HG02763 (cell line): ENCODE results near the gene PHACTR1.

Experiments used
- ATAC-seq: cut with Tn5 transposase; IDR thresholded peaks from one replicate; pipeline ENCODE4 v1.9.1; 2021; ENCODE audit warnings: mild to moderate bottlenecking, moderate library complexity; ENCODE audit not compliant: unreplicated experiment

The PHACTR1 gene

DNA sequence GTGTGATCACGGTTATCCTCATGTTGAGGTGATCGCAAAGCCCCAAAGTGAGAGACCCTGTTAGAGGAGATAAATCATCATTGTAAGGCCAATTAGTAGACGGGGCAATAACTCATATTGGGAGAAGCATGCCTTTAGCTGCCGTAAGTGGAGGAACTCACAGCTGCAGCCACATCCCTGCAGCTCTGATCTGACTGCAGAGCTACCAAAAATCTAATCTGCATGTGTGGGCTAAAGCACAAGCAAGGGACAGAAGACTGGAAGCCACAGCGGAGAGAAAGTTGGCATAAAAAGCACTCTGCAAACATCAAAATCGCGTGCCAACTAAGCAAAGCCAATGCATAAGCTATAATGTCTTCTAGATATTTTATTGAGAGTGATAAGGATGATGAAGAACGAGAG, 532.0 kb downstream of the PHACTR1 start:
- ATAC-seq: no peak

GRCh38 chr6:13248994-13249393, 532.4 kb downstream of the PHACTR1 start:
- ATAC-seq: no peak

DNA sequence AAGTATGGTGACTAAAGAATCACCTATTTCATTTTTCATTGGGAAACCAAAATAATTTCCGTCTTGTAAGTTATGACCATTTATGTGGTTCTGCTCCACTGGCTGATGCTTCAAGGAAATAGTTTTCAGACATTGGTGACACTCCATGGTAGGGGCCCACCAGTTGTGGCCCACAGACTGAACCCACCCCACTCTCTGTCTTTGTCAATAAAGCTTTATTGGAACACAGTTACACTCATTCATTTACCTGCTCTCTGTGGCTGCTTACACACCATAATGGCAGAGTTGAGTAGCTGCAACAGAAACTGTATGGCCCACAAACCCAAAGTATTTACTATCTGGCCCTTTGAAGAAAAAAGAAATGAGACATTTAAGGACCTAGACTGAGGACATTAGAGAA, 533.2 kb downstream of the PHACTR1 start:
- ATAC-seq: no peak

DNA sequence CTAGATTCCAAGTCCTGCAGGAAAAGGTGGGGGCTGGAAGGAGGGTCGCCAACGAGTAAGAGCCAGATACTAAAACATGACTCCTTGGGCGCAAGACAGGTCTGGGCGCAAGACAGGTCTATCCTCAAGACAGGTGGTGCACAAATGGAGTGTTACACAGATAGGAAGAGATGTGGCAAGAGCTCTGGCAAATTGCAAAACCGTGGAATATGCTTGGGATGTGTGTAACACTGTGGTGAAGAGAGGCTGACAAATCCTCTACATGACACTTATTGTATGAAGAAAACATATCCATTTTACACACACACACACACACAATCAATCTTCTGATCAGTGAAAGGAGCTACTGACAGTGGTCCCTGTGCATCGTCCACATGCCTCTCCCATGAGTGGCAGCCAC, 534.1 kb downstream of the PHACTR1 start:
- ATAC-seq: no peak

DNA sequence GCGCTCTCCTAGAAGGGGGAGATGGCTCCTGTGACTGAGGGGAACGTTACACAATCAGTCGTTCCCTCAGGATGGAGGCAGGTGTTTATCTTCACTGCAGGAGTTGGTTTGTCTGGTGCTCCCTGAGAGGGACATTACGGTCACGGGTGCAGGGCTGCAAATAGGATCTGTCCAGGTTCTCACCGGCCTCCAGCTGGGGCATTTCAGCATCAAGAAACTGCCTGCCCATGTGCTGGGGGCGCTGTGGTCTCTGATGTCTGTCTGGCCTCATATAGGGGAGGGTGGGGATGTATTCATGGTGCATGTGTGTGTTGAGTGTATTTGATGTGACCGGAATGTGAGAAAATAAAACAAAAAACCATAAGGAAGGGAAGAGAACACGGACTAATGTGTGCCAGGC, 534.7 kb downstream of the PHACTR1 start:
- ATAC-seq: no peak

GRCh38 chr6:13252790-13253189, 536.2 kb downstream of the PHACTR1 start:
- ATAC-seq: no peak

DNA sequence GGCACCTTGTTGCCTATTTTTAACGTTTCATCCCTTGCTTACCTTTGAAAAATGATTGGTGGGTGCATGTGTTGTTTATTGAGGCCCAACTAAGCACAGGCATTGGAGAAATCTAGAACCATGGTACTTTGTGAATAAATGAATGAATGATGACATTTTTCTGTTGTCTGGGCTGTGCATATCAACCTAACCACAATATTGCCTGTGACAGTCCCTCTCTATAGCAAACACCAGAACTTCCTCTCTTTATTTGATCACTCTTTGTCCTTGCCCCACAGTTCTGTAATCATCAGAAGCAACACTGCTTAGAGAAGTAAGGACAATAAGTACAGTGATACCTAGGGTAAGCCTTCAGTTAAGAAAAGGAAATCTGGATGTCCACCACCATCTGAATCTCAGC, 536.7 kb downstream of the PHACTR1 start:
- no peak for ATAC-seq

- no peak for ATAC-seq
Observed at GRCh38 chr6:13256266-13257001, 539.9 kb downstream of the PHACTR1 start.

- peak; percentile 37 for ATAC-seq
Observed at GRCh38 chr6:13259393-13259792, 542.8 kb downstream of the PHACTR1 start.

DNA sequence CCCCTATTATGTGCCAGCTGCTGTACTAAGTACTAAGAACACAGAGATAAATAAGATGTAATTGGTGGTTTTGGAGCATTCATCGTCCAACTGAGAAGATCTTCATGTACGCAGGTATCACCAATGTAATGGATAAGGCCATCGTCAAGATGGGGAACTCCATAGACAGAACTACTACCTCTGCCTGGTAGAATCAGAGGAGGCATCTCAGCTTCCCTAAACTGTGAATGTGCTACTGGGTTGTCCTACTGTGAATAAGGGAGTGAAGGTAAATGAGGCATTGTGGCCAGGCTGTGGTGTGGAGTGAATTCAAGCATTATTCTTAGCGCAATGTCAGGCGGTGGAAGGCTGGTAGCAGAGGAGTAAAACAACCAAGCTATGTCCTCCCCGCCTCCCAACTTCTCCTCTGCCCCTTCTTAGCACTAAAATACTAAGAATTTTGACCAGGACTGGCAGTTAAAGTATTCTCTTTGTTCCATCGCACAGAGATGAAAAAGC, 543.6 kb downstream of the PHACTR1 start:
- no peak for ATAC-seq

- no peak for ATAC-seq
Observed at GRCh38 chr6:13260831-13261230, 544.3 kb downstream of the PHACTR1 start.

GRCh38 chr6:13261464-13261994, 545.0 kb downstream of the PHACTR1 start:
- ATAC-seq: peak; percentile 49

DNA sequence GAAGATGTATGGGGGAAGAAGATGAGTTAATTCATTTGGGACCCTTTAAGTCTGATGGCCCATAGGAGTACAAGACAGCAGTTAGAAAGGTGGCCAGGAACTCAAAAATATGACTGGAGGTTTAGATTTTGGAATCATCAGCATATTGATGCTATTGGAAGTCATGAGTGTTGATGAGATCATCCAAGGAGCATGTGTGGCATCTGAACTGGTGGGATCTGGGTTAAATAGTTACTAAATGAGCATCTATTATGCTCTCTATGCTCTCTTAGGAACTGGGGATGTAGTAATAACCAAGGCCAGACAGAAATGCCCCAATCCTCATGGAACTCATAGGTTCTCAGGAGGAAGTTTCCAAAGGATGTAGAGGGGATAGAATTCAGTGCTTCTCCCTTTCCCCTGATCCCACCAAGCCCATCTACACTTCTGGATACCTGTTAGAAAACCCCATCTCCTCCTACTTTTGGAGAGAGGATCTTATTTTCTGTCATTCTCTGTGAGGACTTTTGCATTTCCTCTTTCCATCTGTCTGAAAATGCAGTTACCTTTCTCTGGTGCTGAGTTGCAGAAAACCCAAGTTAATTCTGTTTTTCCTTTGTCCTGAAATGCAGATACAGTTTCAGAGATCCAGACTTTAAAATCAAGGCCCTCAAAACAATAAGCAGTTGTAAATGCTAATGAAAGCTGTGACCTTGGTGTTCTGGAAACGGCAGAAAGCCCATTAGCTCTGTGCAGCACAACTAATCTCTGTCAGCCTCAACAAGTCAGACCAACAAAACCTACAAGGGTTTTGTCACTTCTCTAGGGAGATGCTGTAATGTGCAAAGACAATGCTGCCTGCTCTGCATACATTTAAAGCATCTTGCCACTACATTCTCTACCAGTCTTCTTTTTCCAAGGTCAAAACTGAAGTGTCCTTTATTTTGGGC, 546.0 kb downstream of the PHACTR1 start:
- no peak for ATAC-seq

DNA sequence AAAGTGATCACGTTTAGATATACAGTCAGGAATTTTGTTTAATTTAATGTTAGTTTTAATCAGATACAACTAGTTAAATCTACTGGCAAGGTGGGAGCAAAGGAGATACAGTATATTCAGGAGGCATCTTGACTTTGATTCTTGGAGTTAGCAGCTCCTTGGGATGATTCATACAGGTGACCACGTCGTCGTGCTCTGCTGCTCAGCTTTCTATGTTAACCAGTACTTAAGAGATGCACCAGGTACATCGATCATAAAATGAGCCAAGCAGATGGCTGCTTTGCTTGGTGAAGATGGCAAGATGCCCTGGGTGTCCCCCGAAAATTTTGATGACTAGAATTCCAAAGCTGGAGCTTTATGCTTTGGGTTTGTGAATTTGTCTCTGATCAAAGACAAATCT, 547.1 kb downstream of the PHACTR1 start:
- no peak for ATAC-seq

DNA sequence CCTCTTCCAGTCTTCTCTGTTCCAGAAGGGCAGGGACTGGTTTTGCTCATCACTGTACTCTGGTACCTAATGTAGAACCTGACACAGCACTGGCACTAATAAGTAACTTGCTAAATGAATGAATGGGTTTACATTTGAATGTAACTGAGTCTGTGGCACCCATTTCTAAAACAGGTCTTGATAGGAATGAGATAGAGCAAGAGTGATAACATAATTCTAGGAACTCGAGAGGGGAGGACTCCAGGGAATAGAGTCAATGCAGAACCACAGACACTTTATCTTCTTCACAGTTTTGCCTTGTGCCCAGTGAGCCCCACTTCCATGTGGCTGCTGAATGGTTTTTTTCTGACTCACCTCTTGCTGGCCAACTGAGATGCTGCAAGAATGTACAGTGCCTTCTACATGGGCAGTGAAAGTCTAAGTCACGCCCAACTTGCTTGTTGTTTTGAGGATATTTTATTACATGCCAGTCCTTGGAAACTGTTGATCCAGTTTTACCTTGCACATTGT, 550.6 kb downstream of the PHACTR1 start:
- ATAC-seq: no peak

DNA sequence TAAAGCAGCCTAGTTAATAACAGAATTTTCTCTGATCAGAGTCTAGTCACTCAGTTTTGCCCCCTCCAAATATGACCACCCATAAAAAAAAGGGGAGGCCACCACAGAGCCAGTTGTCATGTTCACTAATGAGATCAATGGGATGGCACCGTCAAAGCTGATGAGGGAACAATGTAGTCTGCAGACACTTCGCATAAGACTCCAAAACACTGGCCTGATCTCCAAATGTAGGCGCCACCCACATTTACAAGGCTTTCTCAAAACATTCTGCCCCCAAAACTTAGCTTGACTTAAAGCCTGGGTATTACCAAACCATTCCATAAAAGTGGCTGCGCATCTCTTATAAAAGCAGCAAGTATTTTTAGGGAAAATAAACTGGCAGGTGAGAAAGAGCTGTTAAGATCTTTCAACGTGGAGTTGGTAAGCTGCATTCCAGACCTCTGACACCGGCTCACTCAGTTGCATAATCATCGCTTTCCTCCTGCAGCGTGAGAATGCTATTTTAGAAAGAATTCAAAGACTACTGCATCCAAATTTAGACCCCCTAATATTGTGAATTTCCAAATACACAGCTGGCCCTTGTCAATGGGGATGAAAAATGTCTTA, 552.4 kb downstream of the PHACTR1 start:
- ATAC-seq: no peak

DNA sequence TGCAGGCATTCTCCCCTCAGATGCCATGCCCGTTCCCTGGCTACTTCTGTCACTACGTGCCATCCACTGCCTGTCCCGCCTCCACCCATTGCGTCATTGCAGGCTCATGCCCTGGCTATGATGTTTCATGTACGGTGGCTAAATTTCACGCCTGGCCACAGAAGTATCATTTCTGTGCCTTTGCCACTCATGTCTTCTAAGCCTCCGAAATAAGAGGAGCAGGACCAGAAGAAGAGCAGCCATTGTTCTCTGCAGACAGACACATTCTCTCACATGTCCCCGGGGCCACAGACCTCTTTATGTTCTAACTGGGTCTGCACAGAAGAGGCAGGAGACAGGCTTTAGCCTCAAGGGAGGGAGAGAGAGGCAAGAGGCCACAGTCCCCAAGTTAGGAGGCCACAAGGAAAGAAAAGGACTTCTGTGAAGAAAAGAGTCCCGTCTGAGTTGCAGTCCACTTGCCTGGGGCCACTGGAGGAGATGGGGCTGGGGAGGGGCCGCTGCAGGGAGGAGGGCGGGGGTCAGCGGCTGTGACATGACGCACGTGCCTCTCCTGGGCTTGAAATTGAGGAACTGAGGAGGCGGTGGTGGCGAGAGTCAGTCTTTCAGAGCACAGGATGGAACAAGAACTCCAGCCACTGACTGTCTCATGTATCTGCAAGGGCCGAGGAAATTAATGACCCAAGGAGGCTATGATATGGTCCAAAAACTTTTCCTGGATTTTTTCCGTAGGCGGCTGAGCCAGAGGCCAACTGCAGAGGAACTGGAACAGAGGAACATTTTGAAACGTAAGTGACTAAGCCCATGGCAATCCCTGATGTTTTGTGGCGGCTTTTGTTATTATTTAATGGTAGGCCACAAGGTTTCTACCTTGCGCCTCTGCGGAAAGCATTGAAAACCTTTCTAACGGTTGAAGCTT, 555.8 kb downstream of the PHACTR1 start:
- no peak for ATAC-seq

GRCh38 chr6:13273202-13273930, 556.8 kb downstream of the PHACTR1 start:
- ATAC-seq: no peak
